Skeletal muscle satellite cell (primary cell): ENCODE measurements around the gene GTF3C1.

ENCODE experiments used
- H3K27me3 ChIP-seq: 2 replicates; pipeline ENCODE4 v1.7.0; 2013; ENCODE audit warnings: low read length; ENCODE audit not compliant: control insufficient read depth, insufficient read depth
- H3K36me3 ChIP-seq: 2 replicates; pipeline ENCODE4 v1.7.0; 2013; ENCODE audit warnings: mild to moderate bottlenecking, control low read depth, low read length; ENCODE audit not compliant: insufficient read depth
- H3K4me1 ChIP-seq: 2 replicates; pipeline ENCODE4 v1.7.0; 2013; ENCODE audit warnings: low read length; ENCODE audit not compliant: control insufficient read depth, insufficient read depth
- H3K4me2 ChIP-seq: 2 replicates; pipeline ENCODE4 v1.7.0; 2013; ENCODE audit warnings: mild to moderate bottlenecking, low read length
- H3K4me3 ChIP-seq: 2 replicates; pipeline ENCODE4 v1.7.0; 2013; ENCODE audit warnings: low read length
- H3K9ac ChIP-seq: 2 replicates; pipeline ENCODE4 v1.7.0; 2013; ENCODE audit warnings: mild to moderate bottlenecking, low read depth, low read length, moderate library complexity
- H3K9me3 ChIP-seq: replicated peaks from 2 replicates; pipeline ENCODE4 v1.7.0; 2013; ENCODE audit warnings: mild to moderate bottlenecking, control low read depth, low read length

The GTF3C1 gene

GRCh38 chr16:27483624-27484023 is 66.1 kb downstream of the GTF3C1 start:
- no peak overlapping the region for H3K4me3 ChIP-seq
- no peaks in the 10 kb centered on the region for H3K9me3 ChIP-seq
- H3K27me3 ChIP-seq: no peaks in the 10 kb centered on the region
- no peak overlapping the region for H3K9ac ChIP-seq
- no peaks in the 10 kb centered on the region for H3K4me1 ChIP-seq
- peaks cover 86% of the 10 kb centered on the region for H3K36me3 ChIP-seq
- H3K4me2 ChIP-seq: no peak overlapping the region

DNA sequence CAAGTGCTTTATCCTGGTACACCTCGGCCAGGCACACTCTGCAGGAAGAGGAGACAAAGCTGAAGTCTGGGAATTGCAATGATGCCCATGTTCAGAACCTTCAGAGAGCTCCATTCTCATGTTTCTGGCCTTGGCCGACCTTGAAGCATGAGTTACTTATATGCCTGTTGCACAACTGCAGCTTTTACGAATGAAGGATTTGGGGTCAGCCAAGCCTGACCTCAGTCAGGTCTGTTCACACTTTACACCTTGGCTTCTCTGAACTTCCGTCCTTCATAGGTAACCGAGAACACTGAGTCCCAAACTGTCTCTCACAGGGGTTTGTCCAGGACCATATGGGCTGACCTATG is 66.7 kb downstream of the GTF3C1 start:
- no peaks in the 10 kb centered on the region for H3K4me1 ChIP-seq
- no peak overlapping the region for H3K4me2 ChIP-seq
- peaks cover 86% of the 10 kb centered on the region for H3K36me3 ChIP-seq

GRCh38 chr16:27482397-27483087 is 67.2 kb downstream of the GTF3C1 start:
- no peak overlapping the region for H3K9ac ChIP-seq
- H3K36me3 ChIP-seq: peaks cover 86% of the 10 kb centered on the region
- no peaks in the 10 kb centered on the region for H3K9me3 ChIP-seq
- no peaks in the 10 kb centered on the region for H3K4me1 ChIP-seq
- H3K4me3 ChIP-seq: no peak overlapping the region
- no peaks in the 10 kb centered on the region for H3K27me3 ChIP-seq
- H3K4me2 ChIP-seq: no peak overlapping the region

More for the DNA sequence above, 66.7 kb downstream of the GTF3C1 start:
- no peak overlapping the region for H3K4me3 ChIP-seq
- H3K9ac ChIP-seq: no peak overlapping the region
- H3K9me3 ChIP-seq: no peaks in the 10 kb centered on the region
- H3K27me3 ChIP-seq: no peaks in the 10 kb centered on the region

DNA sequence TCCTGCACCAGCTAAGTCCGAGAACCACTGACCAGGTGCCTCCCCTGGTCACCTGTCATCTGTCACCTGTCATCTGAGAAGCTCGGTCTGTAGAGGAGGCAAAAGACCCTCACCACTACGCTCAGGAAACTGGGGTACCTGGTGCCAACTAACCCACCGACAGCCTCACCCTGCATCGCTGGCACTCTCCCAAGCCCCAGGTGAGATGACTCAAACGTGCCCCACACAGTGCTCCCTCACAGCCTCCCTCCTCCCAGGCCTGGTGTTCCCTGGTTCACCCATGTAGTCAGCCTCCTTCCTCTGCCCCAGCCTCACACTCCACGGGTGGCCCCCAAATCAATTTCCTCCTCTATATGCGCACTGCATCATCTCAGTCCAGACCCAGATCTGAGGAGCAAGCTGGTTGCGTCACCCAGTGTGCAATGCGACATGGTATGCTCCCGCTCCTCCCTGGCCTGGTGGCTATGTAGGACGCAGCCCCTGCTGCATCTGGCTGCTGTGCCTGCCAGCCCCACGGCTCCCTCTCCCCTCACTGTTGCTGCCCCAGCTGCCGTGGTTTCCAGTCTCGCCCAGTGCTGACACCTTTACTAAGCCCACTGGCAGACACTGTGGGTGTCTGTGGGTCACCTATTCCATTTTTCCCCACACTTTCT is 68.3 kb downstream of the GTF3C1 start:
- Histone ChIP-seq H3K4me2 (no peak overlapping the region), H3K27me3 (no peaks in the 10 kb centered on the region), H3K9me3 (no peaks in the 10 kb centered on the region), H3K36me3 (peaks cover 87% of the 10 kb centered on the region), H3K4me1 (peaks cover 7% of the 10 kb centered on the region), H3K4me3 (no peak overlapping the region), H3K9ac (no peak overlapping the region)

GRCh38 chr16:27480761-27481160 is 69.0 kb downstream of the GTF3C1 start:
- H3K9me3 ChIP-seq: no peaks in the 10 kb centered on the region
- H3K27me3 ChIP-seq: no peaks in the 10 kb centered on the region
- no peak overlapping the region for H3K9ac ChIP-seq
- H3K4me2 ChIP-seq: no peak overlapping the region
- peaks cover 13% of the 10 kb centered on the region for H3K4me1 ChIP-seq
- peaks cover 87% of the 10 kb centered on the region for H3K36me3 ChIP-seq
- H3K4me3 ChIP-seq: no peak overlapping the region

- peak overlapping the region; percentile 51 for H3K4me2 ChIP-seq
- no peaks in the 10 kb centered on the region for H3K9me3 ChIP-seq
- H3K4me3 ChIP-seq: no peak overlapping the region
- H3K36me3 ChIP-seq: peaks cover 70% of the 10 kb centered on the region
- H3K9ac ChIP-seq: peak overlapping the region; percentile 57
- H3K27me3 ChIP-seq: no peaks in the 10 kb centered on the region
- H3K4me1 ChIP-seq: peaks cover 48% of the 10 kb centered on the region
Observed at GRCh38 chr16:27476240-27476639, 73.5 kb downstream of the GTF3C1 start.

DNA sequence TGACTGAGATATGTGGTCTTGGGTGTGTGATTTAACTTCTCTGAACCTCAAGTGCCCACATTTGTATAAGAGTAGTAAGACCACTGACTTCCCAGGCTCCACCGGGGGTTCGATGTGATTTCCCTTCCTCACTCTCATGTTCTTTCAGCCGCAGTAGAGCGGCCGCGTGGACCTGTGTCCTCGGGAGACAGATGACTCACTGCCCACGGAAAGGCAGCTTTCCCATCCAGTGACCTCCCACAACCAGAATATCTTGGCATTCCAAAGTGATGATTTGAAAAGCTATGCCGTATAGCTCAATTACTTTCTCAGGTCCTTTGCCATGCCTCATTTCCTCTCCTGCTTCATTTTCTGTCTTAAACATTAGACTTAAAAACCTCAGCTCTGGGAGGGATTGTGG is 74.2 kb downstream of the GTF3C1 start:
- H3K9me3 ChIP-seq: no peaks in the 10 kb centered on the region
- peaks cover 68% of the 10 kb centered on the region for H3K36me3 ChIP-seq
- H3K9ac ChIP-seq: peak overlapping the region; percentile 57
- no peaks in the 10 kb centered on the region for H3K27me3 ChIP-seq
- peak overlapping the region; percentile 51 for H3K4me2 ChIP-seq
- H3K4me3 ChIP-seq: peak overlapping the region; percentile 21
- H3K4me1 ChIP-seq: peaks cover 54% of the 10 kb centered on the region

- Histone ChIP-seq H3K27me3 (no peaks in the 10 kb centered on the region), H3K9ac (peak overlapping the region; percentile 54), H3K4me3 (no peak overlapping the region), H3K4me1 (peaks cover 61% of the 10 kb centered on the region), H3K9me3 (no peaks in the 10 kb centered on the region), H3K36me3 (peaks cover 70% of the 10 kb centered on the region), H3K4me2 (no peak overlapping the region)
Observed at GRCh38 chr16:27474921-27475320, 74.8 kb downstream of the GTF3C1 start.

- peaks cover 79% of the 10 kb centered on the region for H3K36me3 ChIP-seq
- no peak overlapping the region for H3K9ac ChIP-seq
- H3K4me3 ChIP-seq: no peak overlapping the region
- no peak overlapping the region for H3K4me2 ChIP-seq
- H3K9me3 ChIP-seq: no peaks in the 10 kb centered on the region
- H3K27me3 ChIP-seq: no peaks in the 10 kb centered on the region
- peaks cover 63% of the 10 kb centered on the region for H3K4me1 ChIP-seq
Observed at GRCh38 chr16:27474041-27474440, 75.7 kb downstream of the GTF3C1 start.

GRCh38 chr16:27473101-27473900 is 76.4 kb downstream of the GTF3C1 start:
- Histone ChIP-seq H3K9me3 (no peaks in the 10 kb centered on the region), H3K9ac (no peak overlapping the region), H3K4me2 (no peak overlapping the region), H3K4me3 (no peak overlapping the region), H3K27me3 (no peaks in the 10 kb centered on the region), H3K36me3 (peaks cover 79% of the 10 kb centered on the region), H3K4me1 (peaks cover 63% of the 10 kb centered on the region)

- Histone ChIP-seq H3K36me3 (peaks cover 79% of the 10 kb centered on the region), H3K4me2 (no peak overlapping the region), H3K9me3 (no peaks in the 10 kb centered on the region), H3K27me3 (no peaks in the 10 kb centered on the region), H3K9ac (peak overlapping the region; percentile 38), H3K4me1 (peaks cover 63% of the 10 kb centered on the region), H3K4me3 (no peak overlapping the region)
Observed at GRCh38 chr16:27472091-27473020, 77.4 kb downstream of the GTF3C1 start.
